Activated CD8-positive, alpha-beta T cell treated with anti-CD3 and anti-CD28 coated beads for 36 hours (primary cell): ENCODE results near the gene CEP250. TPM values are rescaled to one million over a fixed set of nuclear protein-coding genes. Genes with fewer than 3 reads are reported as not detected.

Source experiments
- ATAC-seq: fragments of 200-7000 bp; cut with Tn5 transposase; one replicate; pipeline ENCODE4 v1.10.0; 2021; ENCODE audit warnings: mild to moderate bottlenecking, moderate library complexity
- CTCF ChIA-PET: fragments of 350-600 bp; sonication (Branson Sonifier 250); formaldehyde crosslinking; loops from one replicate; lab custom pipeline; 2021; ENCODE audit warnings: antibody characterized with exemption; lab: Charles Lee
- POLR2A ChIA-PET: fragments of 350-600 bp; sonication (Branson Sonifier 250); formaldehyde crosslinking; loops from one replicate; lab custom pipeline; 2021; ENCODE audit warnings: antibody characterized with exemption; lab: Charles Lee
- DNase-seq: peaks from one replicate; pipeline ENCODE4 v3.0.0-alpha.2; 2020
- H3K27ac Mint-ChIP-seq: one replicate; pipeline ENCODE4 v1.8.0; 2021; ENCODE audit warnings: mild to moderate bottlenecking, mixed read lengths
- H3K27me3 Mint-ChIP-seq: one replicate; pipeline ENCODE4 v1.8.0; 2021; ENCODE audit warnings: mixed read lengths
- H3K36me3 Mint-ChIP-seq: one replicate; pipeline ENCODE4 v1.8.0; 2021; ENCODE audit warnings: low read depth, mixed read lengths
- H3K4me1 Mint-ChIP-seq: one replicate; pipeline ENCODE4 v1.8.0; 2021; ENCODE audit warnings: low read depth, mixed read lengths
- H3K4me3 Mint-ChIP-seq: one replicate; pipeline ENCODE4 v1.8.0; 2021; ENCODE audit warnings: mild to moderate bottlenecking, moderate library complexity, mixed read lengths
- H3K9me3 Mint-ChIP-seq: one replicate; pipeline ENCODE4 v1.8.0; 2021; ENCODE audit warnings: mixed read lengths
- intact Hi-C: fragments of 100-400 bp; cut with micrococcal nuclease; formaldehyde crosslinking; loops from one replicate; pipeline ENCODE4 v1.10.0; 2022
- total RNA-seq, 2 experiments: library from RNA; stranded (reverse); gene quantifications; one replicate each; pipeline ENCODE4 v1.2.3, GENCODE V29; 2021
- TF ChIP-seq, protein P1 (sequence below): fragments of 200-600 bp; IDR thresholded peaks from one replicate; pipeline ENCODE4 v1.8.0; 2022; ENCODE audit warnings: antibody characterized with exemption, mild to moderate bottlenecking

CEP250 gene
- total RNA-seq, 2 experiments from 2014 or later = 56.0 to 60.3 TPM

DNA sequence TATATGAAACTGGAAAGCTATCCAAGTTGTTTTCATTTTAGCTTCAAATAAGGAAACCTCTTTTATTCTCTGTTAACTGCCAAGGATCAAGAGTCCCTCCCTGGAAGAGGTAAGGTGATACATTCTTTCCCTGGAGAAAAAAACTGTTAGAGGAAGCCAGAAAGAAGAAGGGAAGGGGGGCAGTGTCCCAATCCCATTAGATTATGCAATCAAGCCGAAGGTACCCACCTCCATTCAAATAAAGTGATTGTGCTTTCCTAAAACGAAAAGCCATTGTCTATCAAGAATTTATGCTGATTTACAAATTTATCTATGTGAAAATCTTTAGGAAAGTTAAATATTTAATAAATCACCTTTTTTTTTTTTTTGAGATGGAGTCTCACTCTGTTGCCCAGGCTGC is 34.1 kb upstream of the CEP250 start:
- H3K4me1 Mint-ChIP-seq = no peaks in the 10 kb centered on the region
- TF ChIP-seq, protein P1, sequence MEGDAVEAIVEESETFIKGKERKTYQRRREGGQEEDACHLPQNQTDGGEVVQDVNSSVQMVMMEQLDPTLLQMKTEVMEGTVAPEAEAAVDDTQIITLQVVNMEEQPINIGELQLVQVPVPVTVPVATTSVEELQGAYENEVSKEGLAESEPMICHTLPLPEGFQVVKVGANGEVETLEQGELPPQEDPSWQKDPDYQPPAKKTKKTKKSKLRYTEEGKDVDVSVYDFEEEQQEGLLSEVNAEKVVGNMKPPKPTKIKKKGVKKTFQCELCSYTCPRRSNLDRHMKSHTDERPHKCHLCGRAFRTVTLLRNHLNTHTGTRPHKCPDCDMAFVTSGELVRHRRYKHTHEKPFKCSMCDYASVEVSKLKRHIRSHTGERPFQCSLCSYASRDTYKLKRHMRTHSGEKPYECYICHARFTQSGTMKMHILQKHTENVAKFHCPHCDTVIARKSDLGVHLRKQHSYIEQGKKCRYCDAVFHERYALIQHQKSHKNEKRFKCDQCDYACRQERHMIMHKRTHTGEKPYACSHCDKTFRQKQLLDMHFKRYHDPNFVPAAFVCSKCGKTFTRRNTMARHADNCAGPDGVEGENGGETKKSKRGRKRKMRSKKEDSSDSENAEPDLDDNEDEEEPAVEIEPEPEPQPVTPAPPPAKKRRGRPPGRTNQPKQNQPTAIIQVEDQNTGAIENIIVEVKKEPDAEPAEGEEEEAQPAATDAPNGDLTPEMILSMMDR = no peak
- no peak overlapping the region for H3K4me3 Mint-ChIP-seq
- intact Hi-C loops = no loop called here
- CTCF ChIA-PET = no interaction called here
- H3K36me3 Mint-ChIP-seq = no peaks in the 10 kb centered on the region
- POLR2A ChIA-PET = no interaction called here
- H3K9me3 Mint-ChIP-seq = no peaks in the 10 kb centered on the region
- H3K27me3 Mint-ChIP-seq = peaks cover 9% of the 10 kb centered on the region
- no peak overlapping the region for H3K27ac Mint-ChIP-seq
- ATAC-seq (no peak), DNase-seq (no peak)

DNA sequence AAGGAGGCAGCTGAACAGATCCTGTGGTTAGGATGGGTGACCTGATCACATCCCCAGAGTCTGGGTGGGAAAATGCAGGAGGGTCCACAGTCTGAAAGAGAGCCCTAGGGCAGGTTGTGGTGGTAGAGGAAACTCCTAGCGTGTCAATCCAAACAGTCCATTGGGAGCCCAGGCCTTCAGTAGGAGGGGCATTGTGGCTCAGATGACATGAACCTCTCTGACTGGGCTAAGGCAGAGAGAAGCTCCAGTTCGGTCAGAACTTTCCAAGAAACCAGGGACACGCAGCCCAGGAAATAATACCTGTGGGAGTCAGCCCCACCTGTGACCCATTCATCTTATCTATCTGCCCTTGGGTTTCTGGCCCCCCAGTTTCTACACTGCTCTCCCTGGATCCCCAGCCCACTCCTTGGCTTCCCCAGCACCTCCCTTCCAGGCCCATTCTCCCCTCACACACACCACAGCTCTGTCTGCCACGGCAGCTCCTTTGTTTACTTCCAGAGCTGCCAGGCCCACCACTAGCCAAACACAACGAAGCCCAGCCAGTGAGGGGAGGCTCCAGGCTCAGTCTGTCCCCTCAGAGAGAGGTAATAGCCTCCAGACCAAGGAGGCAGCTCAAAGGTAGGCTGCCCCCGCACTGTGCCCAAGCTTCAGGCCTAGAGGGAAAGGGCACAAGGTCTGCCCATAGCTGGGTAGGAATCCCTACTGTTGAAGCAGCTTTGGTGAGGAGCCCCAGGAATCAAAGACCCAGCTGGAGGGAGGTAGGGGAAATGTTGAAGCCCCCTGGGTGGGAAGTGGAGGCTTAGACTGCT is 23.6 kb upstream of the CEP250 start:
- no peak overlapping the region for H3K27ac Mint-ChIP-seq
- TF ChIP-seq, protein P1 = no peak
- H3K4me3 Mint-ChIP-seq = no peak overlapping the region

DNA sequence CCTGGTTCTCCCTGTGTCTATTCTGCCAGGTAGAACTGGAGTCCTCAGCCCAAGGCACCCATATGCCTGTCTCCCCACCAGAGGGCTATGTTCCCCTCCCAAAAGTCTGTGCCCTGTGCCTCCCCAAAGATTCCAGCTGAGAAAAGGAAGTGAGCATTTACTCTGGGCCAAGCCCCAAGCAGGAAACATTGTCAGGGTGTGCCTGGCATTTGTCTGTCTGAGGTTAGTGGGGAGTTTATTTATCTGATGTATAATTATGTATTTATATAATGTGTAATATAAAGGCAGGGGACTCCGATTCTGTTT is 23.0 kb upstream of the CEP250 start:
- POLR2A ChIA-PET = interaction anchor here (1.0 to 1.9 kb wide), 2 partner anchors 21 to 26 kb away, joined by 3 to 5 read pairs; partner anchors contain the start of gene UQCC1
- no peak overlapping the region for H3K27ac Mint-ChIP-seq
- no peaks in the 10 kb centered on the region for H3K36me3 Mint-ChIP-seq
- no peaks in the 10 kb centered on the region for H3K4me1 Mint-ChIP-seq
- TF ChIP-seq, protein P1 = no peak
- CTCF ChIA-PET = interaction anchor here (1.1 to 1.2 kb wide), 2 partner anchors 14 to 129 kb away, joined by 3 to 4 read pairs; no protein-coding TSS in a partner anchor
- H3K4me3 Mint-ChIP-seq = no peak overlapping the region
- H3K27me3 Mint-ChIP-seq = no peaks in the 10 kb centered on the region
- H3K9me3 Mint-ChIP-seq = no peaks in the 10 kb centered on the region
- ATAC-seq (no peak), DNase-seq (no peak)
- intact Hi-C loops = no loop called here

More for the DNA sequence above, 23.6 kb upstream of the CEP250 start:
- CTCF ChIA-PET = interaction anchor here (1.1 to 1.2 kb wide), 2 partner anchors 15 to 128 kb away, joined by 3 to 4 read pairs; no protein-coding TSS in a partner anchor
- Mint-ChIP-seq H3K9me3 (no peaks in the 10 kb centered on the region), H3K27me3 (no peaks in the 10 kb centered on the region), H3K4me1 (no peaks in the 10 kb centered on the region), H3K36me3 (no peaks in the 10 kb centered on the region)
- ATAC-seq (no peak), DNase-seq (no peak)
- intact Hi-C loops = no loop called here
- POLR2A ChIA-PET = interaction anchor here (0.6 to 1.9 kb wide), 2 partner anchors 21 to 458 kb away, joined by 3 to 5 read pairs; partner anchors contain the start of gene UQCC1

DNA sequence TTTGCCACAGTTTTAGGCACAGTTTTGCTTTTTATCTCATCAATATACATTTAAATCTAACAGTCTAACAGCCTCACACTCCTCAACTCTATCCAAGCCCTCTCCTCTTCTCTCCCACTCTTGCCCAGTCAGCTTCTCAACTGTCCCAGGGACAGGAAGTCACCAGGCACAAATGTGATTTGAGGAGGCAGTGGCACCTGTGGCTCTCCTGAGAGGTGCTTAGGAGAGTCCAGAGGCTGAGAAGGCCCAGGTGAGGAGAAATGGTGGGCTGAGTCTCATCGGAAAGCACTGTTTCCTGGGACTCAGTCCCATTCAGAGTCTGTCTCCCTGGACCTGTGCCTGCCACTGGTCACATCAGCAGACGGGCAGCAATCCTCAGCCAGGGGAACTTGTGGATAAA is 22.1 kb upstream of the CEP250 start:
- Mint-ChIP-seq H3K4me3 (no peak overlapping the region), H3K27me3 (no peaks in the 10 kb centered on the region), H3K9me3 (no peaks in the 10 kb centered on the region), H3K27ac (no peak overlapping the region), H3K36me3 (no peaks in the 10 kb centered on the region), H3K4me1 (no peaks in the 10 kb centered on the region)
- ChIA-PET POLR2A (interaction anchor here (1.0 kb wide), 1 partner anchor 25 kb away, joined by 3 read pairs; no protein-coding TSS in a partner anchor), CTCF (no interaction called here)
- DNase-seq = no peak
- ATAC-seq = no peak
- intact Hi-C loops = no loop called here
- TF ChIP-seq, protein P1 = no peak
